Prostate gland (tissue), 2 donors: ENCODE data around the gene GRHL1. TPM values are rescaled to one million over a fixed set of nuclear protein-coding genes. Genes with fewer than 3 reads are reported as not detected.

Source experiments
- DNase-seq: peaks from one replicate; pipeline ENCODE4 v3.0.0-alpha.2; 2019; ENCODE audit warnings: low spot score
- H3K27ac ChIP-seq, 2 donors: fragments of 200-600 bp; sonication (generic); 2 replicates each; pipeline ENCODE4 v1.5.1; 2017 to 2019
- H3K27me3 ChIP-seq: fragments of 200-600 bp; sonication (generic); replicated peaks from 2 replicates; pipeline ENCODE4 v1.5.1; 2019; ENCODE audit not compliant: insufficient read depth
- H3K36me3 ChIP-seq, 2 donors: fragments of 200-600 bp; sonication (generic); 1 replicate in 1 of 2; 2 replicates in 1 of 2; pipeline versions ENCODE4 v1.5.1 to v1.8.1; 2017 to 2019
- H3K4me1 ChIP-seq: fragments of 200-600 bp; sonication (generic); replicated peaks from 2 replicates; pipeline ENCODE4 v1.5.1; 2019
- H3K4me3 ChIP-seq, 2 donors: fragments of 200-600 bp; sonication (generic); 2 replicates each; pipeline ENCODE4 v1.5.1; 2017 to 2019
- H3K9me3 ChIP-seq: fragments of 200-600 bp; sonication (generic); 2 replicates; pipeline ENCODE4 v1.5.1; 2017
- CTCF ChIP-seq, 4 experiments: fragments of 200-600 bp in 2 of 4; fragments of 450-650 bp in 2 of 4; sonication (generic) in 2 of 4; IDR thresholded peaks; 1 replicate in 3 of 4; 2 replicates in 1 of 4; pipeline ENCODE4 v1.5.1; 2016 to 2019; ENCODE audit warnings: antibody characterized with exemption in 4 of 4, mild to moderate bottlenecking in 2 of 4, moderate library complexity in 2 of 4
- POLR2A ChIP-seq: fragments of 450-650 bp; IDR thresholded peaks from one replicate; pipeline ENCODE4 v1.6.1; 2016; ENCODE audit warnings: antibody characterized with exemption, mild to moderate bottlenecking
- POLR2AphosphoS5 ChIP-seq: sonication (generic); formaldehyde crosslinking; IDR thresholded peaks from one replicate; pipeline ENCODE4 v1.6.1; 2017; ENCODE audit warnings: antibody characterized with exemption
- WGBS: methylation state at CpG from one replicate; pipeline ENCODE4 v1.1.5; 2018; 5-methylcytosine and 5-hydroxymethylcytosine counted together
- intact Hi-C: fragments of 100-400 bp; cut with DNase I; formaldehyde crosslinking; loops from one replicate; pipeline ENCODE4 v1.14.2; 2022
- total RNA-seq, 2 donors: library from RNA; depleted of rRNA; stranded (reverse); fragments of >200 nt; gene quantifications; one replicate each; pipeline ENCODE4 v1.1.0, GENCODE V29; 2016

The GRHL1 gene
- total RNA-seq, 2 donors from 2014 or later, result 25.7 to 31.8 TPM

GRCh38 chr2:9966491-9967022 is 15.1 kb downstream of the GRHL1 start:
- no peaks in the 10 kb centered on the region for H3K4me1 ChIP-seq
- H3K4me3 ChIP-seq, result no peak overlapping the region
- TF ChIP-seq POLR2A, result no peak
- no peak for TF ChIP-seq POLR2AphosphoS5
- TF ChIP-seq CTCF (IDR thresholded peaks at IDR 0.05), result no peak
- DNase-seq, result no peak
- no peaks in the 10 kb centered on the region for H3K9me3 ChIP-seq
- H3K27ac ChIP-seq, result no peak overlapping the region
- no peaks in the 10 kb centered on the region for H3K36me3 ChIP-seq
- intact Hi-C loops, result no loop called here
- 64% methylated on average over 3 of the region's 3 CpGs for WGBS
- no peaks in the 10 kb centered on the region for H3K27me3 ChIP-seq

GRCh38 chr2:9967053-9967775 is 15.7 kb downstream of the GRHL1 start:
- intact Hi-C loops, result no loop called here
- no peak overlapping the region for H3K4me3 ChIP-seq
- TF ChIP-seq CTCF (IDR thresholded peaks at IDR 0.05), result no peak
- no peak for TF ChIP-seq POLR2A
- no peak for TF ChIP-seq POLR2AphosphoS5
- no peak for DNase-seq
- H3K36me3 ChIP-seq, result no peaks in the 10 kb centered on the region
- 81% methylated on average over 11 of the region's 11 CpGs for WGBS
- H3K27me3 ChIP-seq, result no peaks in the 10 kb centered on the region
- H3K4me1 ChIP-seq, result no peaks in the 10 kb centered on the region
- H3K27ac ChIP-seq, result no peak overlapping the region
- H3K9me3 ChIP-seq, result no peaks in the 10 kb centered on the region

GRCh38 chr2:9968553-9969497 is 17.3 kb downstream of the GRHL1 start:
- DNase-seq, result no peak
- Histone ChIP-seq H3K27me3 (no peaks in the 10 kb centered on the region), H3K4me3 (no peak overlapping the region), H3K9me3 (no peaks in the 10 kb centered on the region), H3K27ac (no peak overlapping the region), H3K4me1 (peaks cover 4% of the 10 kb centered on the region), H3K36me3 (no peaks in the 10 kb centered on the region)
- TF ChIP-seq POLR2AphosphoS5, result no peak
- TF ChIP-seq POLR2A, result no peak
- 57% methylated on average over 10 of the region's 10 CpGs for WGBS
- intact Hi-C loops, result no loop called here

- H3K36me3 ChIP-seq, result no peaks in the 10 kb centered on the region
- H3K27ac ChIP-seq, result peak overlapping the region; percentile 21 to 55
- H3K4me1 ChIP-seq, result peaks cover 4% of the 10 kb centered on the region
- DNase-seq, result no peak
- no peaks in the 10 kb centered on the region for H3K27me3 ChIP-seq
- H3K4me3 ChIP-seq, result no peak overlapping the region
- TF ChIP-seq CTCF (IDR thresholded peaks at IDR 0.05) (no peak), POLR2A (no peak), POLR2AphosphoS5 (no peak)
- 18% methylated on average over 12 of the region's 12 CpGs for WGBS
- intact Hi-C loops, result no loop called here
- no peaks in the 10 kb centered on the region for H3K9me3 ChIP-seq
These were observed 18.9 kb downstream of the GRHL1 start for GRCh38 chr2:9970200-9971044.
